Stimulated activated memory B cell treated with anti-CD40 and anti-IgM and Interleukin-4, amounts not matched to agents 10 μg/mL and 1 μg/mL and 100 μg/mL, for 72 hours (primary cell): ENCODE data around the gene BAZ1A.
A peak's percentile ranks its signal among the peaks of the same experiment; 100 is the strongest.

ENCODE experiments used
- ATAC-seq: fragments of 150-1000 bp; cut with Tn5 transposase; 2 replicates; pipeline ENCODE4 v1.10.0; 2021
- H3K27ac Mint-ChIP-seq: one replicate; pipeline ENCODE4 v1.8.0; 2022; ENCODE audit warnings: mild to moderate bottlenecking, mixed read lengths
- H3K27me3 Mint-ChIP-seq: one replicate; pipeline ENCODE4 v1.8.0; 2022; ENCODE audit warnings: mixed read lengths
- H3K36me3 Mint-ChIP-seq: one replicate; pipeline ENCODE4 v1.8.0; 2022; ENCODE audit warnings: mixed read lengths
- H3K4me1 Mint-ChIP-seq: one replicate; pipeline ENCODE4 v1.8.0; 2022; ENCODE audit warnings: mixed read lengths
- H3K4me3 Mint-ChIP-seq: one replicate; pipeline ENCODE4 v1.8.0; 2022; ENCODE audit warnings: mild to moderate bottlenecking, moderate library complexity, mixed read lengths
- H3K9me3 Mint-ChIP-seq: one replicate; pipeline ENCODE4 v1.8.0; 2022; ENCODE audit warnings: mixed read lengths

Gene BAZ1A, protein sequence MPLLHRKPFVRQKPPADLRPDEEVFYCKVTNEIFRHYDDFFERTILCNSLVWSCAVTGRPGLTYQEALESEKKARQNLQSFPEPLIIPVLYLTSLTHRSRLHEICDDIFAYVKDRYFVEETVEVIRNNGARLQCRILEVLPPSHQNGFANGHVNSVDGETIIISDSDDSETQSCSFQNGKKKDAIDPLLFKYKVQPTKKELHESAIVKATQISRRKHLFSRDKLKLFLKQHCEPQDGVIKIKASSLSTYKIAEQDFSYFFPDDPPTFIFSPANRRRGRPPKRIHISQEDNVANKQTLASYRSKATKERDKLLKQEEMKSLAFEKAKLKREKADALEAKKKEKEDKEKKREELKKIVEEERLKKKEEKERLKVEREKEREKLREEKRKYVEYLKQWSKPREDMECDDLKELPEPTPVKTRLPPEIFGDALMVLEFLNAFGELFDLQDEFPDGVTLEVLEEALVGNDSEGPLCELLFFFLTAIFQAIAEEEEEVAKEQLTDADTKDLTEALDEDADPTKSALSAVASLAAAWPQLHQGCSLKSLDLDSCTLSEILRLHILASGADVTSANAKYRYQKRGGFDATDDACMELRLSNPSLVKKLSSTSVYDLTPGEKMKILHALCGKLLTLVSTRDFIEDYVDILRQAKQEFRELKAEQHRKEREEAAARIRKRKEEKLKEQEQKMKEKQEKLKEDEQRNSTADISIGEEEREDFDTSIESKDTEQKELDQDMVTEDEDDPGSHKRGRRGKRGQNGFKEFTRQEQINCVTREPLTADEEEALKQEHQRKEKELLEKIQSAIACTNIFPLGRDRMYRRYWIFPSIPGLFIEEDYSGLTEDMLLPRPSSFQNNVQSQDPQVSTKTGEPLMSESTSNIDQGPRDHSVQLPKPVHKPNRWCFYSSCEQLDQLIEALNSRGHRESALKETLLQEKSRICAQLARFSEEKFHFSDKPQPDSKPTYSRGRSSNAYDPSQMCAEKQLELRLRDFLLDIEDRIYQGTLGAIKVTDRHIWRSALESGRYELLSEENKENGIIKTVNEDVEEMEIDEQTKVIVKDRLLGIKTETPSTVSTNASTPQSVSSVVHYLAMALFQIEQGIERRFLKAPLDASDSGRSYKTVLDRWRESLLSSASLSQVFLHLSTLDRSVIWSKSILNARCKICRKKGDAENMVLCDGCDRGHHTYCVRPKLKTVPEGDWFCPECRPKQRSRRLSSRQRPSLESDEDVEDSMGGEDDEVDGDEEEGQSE (N-terminal part only)

DNA sequence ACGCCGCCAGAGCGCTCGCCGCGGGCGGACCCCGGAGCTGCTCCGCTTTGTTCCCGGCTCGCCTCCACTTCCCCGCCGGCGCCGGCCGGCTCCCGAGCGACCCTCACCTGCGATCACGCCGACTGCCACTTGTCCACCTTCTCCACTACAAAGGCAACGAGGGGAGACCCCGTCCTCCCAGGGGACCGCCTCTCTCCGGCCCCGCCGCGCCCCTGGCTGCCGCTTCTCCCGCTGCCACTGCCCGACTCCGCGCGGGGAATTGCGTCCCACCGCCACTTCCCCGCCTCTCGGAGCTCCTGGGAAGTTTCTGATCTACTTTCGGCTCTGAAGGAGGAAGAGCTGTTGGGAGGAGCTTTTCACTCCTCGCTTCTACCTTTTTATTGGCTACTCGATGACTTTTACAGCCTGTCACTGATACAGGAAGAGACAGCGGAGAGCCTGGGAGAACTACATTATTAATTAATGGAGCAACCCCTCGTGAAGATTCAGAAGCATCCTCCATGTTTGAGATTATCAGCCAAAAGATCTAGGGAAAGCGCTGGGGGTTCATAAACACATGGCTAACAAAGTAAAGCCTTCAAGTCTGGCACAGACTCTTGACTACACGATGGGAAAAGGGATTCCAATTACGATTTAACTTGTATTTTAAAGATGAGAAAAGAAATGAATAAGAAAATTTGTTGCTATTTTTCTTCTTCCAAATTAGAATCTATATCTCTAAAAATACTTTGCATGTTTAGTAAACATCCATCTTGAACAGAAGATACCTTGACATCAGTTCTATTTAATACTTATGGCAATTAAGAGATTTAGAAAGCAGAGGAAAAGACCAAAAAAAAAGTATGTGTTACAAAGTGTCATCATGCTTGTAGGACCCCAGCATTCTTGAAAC is at the start of gene BAZ1A:
BAZ1A (minus strand) TSS at position 330 of the 892 bp plus-strand sequence. CDS start 756 bp downstream, outside the sequence.
- Mint-ChIP-seq H3K4me3 (peak within 1 kb of the TSS; percentile 100), H3K9me3 (no peaks in the 10 kb centered on the region), H3K27ac (peak within 1 kb of the TSS; percentile 93), H3K36me3 (no peaks in the 10 kb centered on the region), H3K27me3 (no peaks in the 10 kb centered on the region), H3K4me1 (peaks cover 18% of the 10 kb centered on the region)
- peak; percentile 47 for ATAC-seq

DNA sequence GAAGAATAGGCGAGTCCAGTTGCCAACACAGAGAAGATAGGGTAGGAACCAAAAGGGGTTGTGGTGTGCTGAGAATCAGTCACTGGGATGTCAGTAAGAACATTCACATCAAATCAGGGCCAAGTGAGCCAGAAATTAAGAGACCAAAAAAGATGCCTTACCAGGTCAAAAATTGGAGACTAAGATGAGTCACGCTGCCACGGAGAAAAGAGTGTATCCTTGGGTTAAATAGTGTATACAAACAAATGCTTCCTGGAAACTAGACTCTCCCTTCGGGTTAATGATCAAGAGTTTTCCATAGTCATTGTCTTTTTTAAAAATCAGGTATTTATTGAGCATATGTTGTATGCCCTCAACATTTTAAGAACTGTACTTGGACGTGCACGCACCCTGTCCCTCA is 45.2 kb upstream of the BAZ1A start:
- H3K4me1 Mint-ChIP-seq = no peaks in the 10 kb centered on the region
- no peaks in the 10 kb centered on the region for H3K27me3 Mint-ChIP-seq
- H3K27ac Mint-ChIP-seq = no peak overlapping the region
- no peak for ATAC-seq
- no peaks in the 10 kb centered on the region for H3K9me3 Mint-ChIP-seq
- H3K4me3 Mint-ChIP-seq = no peak overlapping the region
- peaks cover 5% of the 10 kb centered on the region for H3K36me3 Mint-ChIP-seq

DNA sequence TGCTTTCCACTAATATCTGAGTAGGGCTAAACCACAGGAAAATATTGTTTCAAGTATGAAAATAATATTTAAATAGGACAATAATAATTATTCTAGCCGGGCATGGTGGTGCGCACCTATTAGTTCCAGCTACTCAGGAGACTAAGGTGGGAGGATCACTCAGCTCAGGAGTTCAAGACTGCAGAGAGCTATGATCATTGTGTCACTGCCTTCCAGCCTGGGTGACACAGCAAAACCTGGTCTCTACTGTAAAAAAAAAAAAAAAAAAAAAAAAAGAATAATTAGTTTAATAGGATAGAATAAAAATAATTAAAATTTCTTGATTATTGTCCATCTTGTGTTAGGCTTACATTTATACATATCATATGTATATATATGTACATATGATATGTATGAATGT is 38.5 kb upstream of the BAZ1A start:
- ATAC-seq = no peak
- H3K9me3 Mint-ChIP-seq = no peaks in the 10 kb centered on the region
- no peak overlapping the region for H3K4me3 Mint-ChIP-seq
- H3K4me1 Mint-ChIP-seq = peaks cover 18% of the 10 kb centered on the region
- H3K27me3 Mint-ChIP-seq = no peaks in the 10 kb centered on the region
- no peak overlapping the region for H3K27ac Mint-ChIP-seq
- H3K36me3 Mint-ChIP-seq = no peaks in the 10 kb centered on the region

DNA sequence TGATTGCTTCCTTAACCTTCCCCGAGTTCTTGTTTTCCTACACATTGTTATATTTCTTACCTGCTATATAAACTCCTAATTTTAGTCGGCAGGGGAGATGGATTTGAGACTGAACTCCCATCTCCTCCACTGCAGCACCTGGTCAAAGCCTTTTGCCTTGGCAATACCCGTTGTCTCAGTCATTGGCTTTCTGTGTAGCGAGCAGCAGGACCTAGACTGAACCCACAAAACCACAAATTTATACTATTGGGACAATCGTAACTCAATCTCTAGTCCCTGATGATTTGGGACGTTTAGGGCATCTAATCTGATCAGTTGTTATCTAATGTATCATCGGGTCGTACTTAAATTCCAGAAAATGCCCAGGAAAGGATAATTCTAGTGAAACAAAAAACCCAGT is 37.8 kb upstream of the BAZ1A start:
- H3K4me1 Mint-ChIP-seq = peaks cover 18% of the 10 kb centered on the region
- no peaks in the 10 kb centered on the region for H3K27me3 Mint-ChIP-seq
- H3K36me3 Mint-ChIP-seq = no peaks in the 10 kb centered on the region
- H3K4me3 Mint-ChIP-seq = no peak overlapping the region
- no peak for ATAC-seq
- H3K27ac Mint-ChIP-seq = no peak overlapping the region
- H3K9me3 Mint-ChIP-seq = no peaks in the 10 kb centered on the region

DNA sequence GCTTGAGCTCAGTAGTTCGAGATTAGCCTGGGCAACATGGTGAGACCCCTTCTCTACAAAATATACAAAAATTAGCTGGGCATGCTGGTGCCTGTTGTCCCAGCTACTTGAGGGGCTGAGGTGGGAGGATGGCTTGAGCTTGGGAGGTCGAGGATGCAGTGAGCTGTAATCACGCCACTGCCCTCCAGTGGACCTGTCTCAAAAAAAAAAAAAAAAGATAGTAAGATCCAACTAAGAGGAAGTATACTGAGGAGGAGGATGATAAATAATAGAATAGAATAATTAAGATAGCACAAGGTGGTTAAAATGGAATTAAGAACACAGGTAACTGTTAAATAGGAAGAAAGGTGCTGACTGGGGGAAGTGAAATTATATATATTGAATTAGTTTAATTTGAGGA is 37.0 kb upstream of the BAZ1A start:
- H3K4me1 Mint-ChIP-seq = peaks cover 18% of the 10 kb centered on the region

DNA sequence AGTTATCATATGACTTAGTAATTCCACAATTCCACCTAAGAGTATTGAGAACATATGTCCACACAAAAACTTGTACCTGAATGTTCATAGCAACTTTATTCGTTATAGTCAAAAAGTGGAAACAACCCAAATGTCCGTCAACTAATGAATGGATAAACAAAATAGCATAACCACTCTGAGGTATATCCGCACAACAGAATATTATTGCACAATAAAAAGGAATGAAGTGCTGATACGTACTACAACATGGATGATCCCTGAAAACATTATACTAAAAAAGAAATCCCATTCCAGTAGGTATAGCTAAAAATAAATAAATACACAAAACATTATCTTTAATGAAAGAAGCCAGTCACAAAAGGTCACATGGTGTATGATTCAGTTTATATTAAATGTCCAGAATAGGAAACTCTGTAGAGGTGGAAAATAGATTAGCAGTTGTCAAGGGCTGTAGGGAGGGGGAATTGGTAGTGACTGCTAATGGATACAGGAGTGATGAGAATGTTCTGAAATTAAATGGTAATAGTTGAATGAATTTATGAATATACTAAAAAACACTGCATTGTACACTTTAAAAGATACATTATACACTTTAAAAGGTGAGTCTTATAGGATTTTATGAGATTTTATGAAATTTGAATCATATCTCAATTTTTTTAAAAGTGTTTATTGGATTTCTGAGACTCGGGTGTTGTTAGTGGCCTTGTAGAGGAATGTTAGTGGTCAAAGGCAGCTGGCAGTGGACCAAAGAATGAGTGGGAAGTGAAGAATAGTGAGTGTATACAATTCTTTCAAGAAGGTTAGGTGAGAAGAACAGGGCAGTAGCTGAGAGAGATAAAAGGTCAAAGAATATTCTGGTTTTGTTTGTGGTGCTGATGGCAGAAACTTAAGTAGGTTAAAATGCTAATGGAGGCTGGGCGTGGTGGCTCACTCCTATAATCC is 36.3 kb upstream of the BAZ1A start:
- H3K4me3 Mint-ChIP-seq = no peak overlapping the region
- H3K9me3 Mint-ChIP-seq = no peaks in the 10 kb centered on the region
- no peaks in the 10 kb centered on the region for H3K27me3 Mint-ChIP-seq
- H3K36me3 Mint-ChIP-seq = no peaks in the 10 kb centered on the region
- no peak for ATAC-seq
- H3K27ac Mint-ChIP-seq = no peak overlapping the region
- peaks cover 18% of the 10 kb centered on the region for H3K4me1 Mint-ChIP-seq

More for the DNA sequence above, 37.0 kb upstream of the BAZ1A start:
- Mint-ChIP-seq H3K27ac (no peak overlapping the region), H3K27me3 (no peaks in the 10 kb centered on the region), H3K4me3 (no peak overlapping the region), H3K36me3 (no peaks in the 10 kb centered on the region), H3K9me3 (no peaks in the 10 kb centered on the region)
- no peak for ATAC-seq

DNA sequence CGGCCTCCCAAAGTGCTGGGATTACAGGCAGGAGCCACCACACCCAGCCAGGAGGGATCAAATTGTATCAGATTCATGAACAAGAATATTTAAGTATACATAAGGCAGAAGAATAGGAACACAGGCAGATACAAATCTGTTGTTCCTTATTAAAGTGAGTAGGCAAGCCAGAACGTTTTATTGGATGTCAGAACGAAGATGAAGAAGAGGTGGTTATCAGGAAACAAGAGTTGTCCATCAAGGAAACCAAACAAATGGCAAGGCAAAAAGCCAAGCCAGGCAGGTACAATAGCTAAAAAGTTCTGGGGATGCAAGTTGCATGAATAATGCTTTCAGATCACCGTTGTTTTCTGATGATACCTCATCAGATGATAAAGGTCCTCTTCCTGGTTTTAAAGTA is 31.1 kb upstream of the BAZ1A start:
- ATAC-seq = no peak
- Mint-ChIP-seq H3K9me3 (no peaks in the 10 kb centered on the region), H3K4me1 (no peaks in the 10 kb centered on the region), H3K27ac (no peak overlapping the region), H3K36me3 (no peaks in the 10 kb centered on the region), H3K4me3 (no peak overlapping the region), H3K27me3 (no peaks in the 10 kb centered on the region)

DNA sequence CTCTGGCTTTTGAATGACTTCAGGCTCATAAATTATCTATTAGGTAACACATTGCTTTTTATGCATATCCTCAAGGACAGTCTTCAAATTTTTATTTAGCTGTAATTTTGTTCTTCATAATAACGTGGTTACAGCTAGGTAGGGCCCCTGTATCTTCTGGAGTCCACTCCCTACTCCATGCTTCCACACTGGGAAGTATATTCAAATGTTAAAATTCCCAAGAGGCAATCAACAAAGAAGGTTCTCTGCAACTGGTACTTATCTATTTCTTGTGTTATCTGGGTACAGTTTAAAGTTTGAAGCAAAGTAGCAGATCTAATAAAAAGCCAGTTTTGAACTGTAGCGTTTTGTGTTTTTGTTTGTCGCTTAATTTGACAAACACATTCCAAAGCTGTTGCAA is 20.1 kb upstream of the BAZ1A start:
- H3K27ac Mint-ChIP-seq = no peak overlapping the region
- H3K4me3 Mint-ChIP-seq = no peak overlapping the region
- ATAC-seq = no peak
- no peaks in the 10 kb centered on the region for H3K36me3 Mint-ChIP-seq
- H3K27me3 Mint-ChIP-seq = no peaks in the 10 kb centered on the region
- peaks cover 6% of the 10 kb centered on the region for H3K4me1 Mint-ChIP-seq
- no peaks in the 10 kb centered on the region for H3K9me3 Mint-ChIP-seq

DNA sequence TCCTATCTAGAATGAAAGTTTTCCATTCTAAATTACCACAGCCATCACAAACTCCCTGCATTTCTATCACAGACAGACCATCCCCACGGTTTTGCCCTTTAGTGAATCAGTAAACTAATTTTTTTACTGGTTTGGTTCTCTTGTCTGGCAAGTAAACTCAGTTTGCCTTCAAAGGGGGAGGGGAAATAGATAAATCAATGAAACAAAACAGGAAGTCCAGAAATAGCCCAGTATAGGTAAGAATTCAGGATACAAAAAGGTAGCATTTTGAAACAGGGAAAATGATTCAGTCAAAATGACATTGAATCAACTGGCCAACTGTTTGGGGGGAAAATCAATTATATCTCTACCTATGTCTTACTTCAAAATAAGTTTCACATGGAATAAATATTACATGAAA is 15.8 kb upstream of the BAZ1A start:
- no peak for ATAC-seq
- H3K27me3 Mint-ChIP-seq = no peaks in the 10 kb centered on the region
- H3K4me3 Mint-ChIP-seq = no peak overlapping the region
- H3K9me3 Mint-ChIP-seq = no peaks in the 10 kb centered on the region
- H3K4me1 Mint-ChIP-seq = peaks cover 6% of the 10 kb centered on the region
- no peak overlapping the region for H3K27ac Mint-ChIP-seq
- no peaks in the 10 kb centered on the region for H3K36me3 Mint-ChIP-seq

DNA sequence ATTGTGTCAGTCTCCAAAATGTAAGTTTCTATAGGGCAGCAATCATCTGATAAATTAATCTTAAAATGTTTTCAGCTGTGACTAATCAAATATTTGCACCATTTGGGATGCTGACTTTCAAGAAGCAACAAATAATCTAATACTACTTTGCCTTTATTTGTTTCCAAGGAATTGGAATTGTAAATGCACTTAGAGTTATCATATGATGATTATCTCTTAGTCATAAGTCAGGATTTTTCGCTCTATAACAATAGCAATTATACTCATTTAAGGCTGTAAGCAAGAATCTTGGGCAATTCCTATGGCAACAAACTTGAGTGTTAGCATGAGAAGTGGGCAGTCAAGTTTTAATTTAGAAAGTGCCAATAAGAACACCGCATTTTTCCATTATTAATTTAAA is 13.0 kb upstream of the BAZ1A start:
- Mint-ChIP-seq H3K9me3 (no peaks in the 10 kb centered on the region), H3K4me3 (no peak overlapping the region), H3K4me1 (peaks cover 6% of the 10 kb centered on the region), H3K27ac (no peak overlapping the region), H3K36me3 (no peaks in the 10 kb centered on the region), H3K27me3 (no peaks in the 10 kb centered on the region)
- ATAC-seq = no peak

DNA sequence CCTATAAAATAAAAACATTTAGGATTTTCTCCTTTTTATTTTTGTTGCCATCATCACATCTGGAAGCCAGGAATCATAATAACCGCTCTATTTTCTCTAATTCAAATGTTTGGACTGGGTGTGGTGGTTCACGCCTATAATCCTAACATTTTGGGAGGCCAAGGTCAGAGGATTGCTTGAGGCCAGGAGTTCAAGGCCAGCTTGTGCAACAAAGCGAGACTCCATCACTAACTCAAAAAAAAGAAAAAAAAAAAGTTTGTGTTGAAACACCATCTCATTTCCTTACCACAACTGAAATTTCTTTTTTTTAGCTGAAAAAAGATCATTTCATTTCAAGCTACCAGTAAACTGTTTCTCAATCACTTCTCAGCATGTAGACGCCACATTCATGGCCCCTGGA is 8.8 kb upstream of the BAZ1A start:
- no peaks in the 10 kb centered on the region for H3K36me3 Mint-ChIP-seq
- H3K4me3 Mint-ChIP-seq = no peak overlapping the region
- H3K9me3 Mint-ChIP-seq = no peaks in the 10 kb centered on the region
- H3K27me3 Mint-ChIP-seq = no peaks in the 10 kb centered on the region
- ATAC-seq = no peak
- H3K27ac Mint-ChIP-seq = no peak overlapping the region
- no peaks in the 10 kb centered on the region for H3K4me1 Mint-ChIP-seq

DNA sequence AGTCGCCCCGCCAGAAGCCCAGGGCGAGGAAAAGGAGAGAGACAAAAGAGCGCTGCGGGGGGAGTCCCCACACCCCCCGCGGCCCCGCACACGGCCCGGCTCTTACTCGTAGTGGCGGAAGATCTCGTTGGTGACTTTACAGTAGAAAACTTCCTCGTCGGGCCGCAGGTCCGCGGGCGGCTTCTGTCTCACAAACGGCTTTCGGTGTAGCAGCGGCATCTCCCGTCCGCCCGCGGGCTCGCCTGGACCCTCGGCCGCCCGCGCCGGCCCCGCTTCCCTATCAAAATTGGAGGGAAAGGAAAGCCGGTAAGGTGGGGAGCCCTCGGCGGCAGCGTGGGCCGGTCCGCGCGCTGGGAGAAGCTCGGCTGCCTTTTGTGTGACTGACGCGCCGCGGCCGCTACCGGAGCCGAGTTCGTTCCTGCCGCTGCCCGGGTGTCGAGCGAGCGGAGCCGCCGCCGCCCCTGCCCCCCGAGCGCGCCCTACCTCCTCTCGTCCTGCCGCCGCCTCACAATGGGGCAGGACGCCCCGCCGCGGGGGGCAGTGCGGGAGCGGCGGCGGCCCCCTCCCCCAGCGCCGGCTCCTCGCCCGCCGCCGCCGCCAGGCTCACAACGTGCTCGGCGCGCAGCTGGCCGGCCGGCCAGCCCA is 652 bp downstream of the BAZ1A start:
- Mint-ChIP-seq H3K27ac (peak overlapping the region; percentile 93), H3K4me3 (peak overlapping the region; percentile 100), H3K27me3 (no peaks in the 10 kb centered on the region), H3K4me1 (peaks cover 26% of the 10 kb centered on the region), H3K9me3 (no peaks in the 10 kb centered on the region), H3K36me3 (no peaks in the 10 kb centered on the region)
- peak; percentile 59 for ATAC-seq
